OCI-LY3 (cell line): ENCODE measurements around the gene MRPL39.

Experiments
- CTCF ChIP-seq: fragments of 200-600, 300-600 bp; sonication (generic); IDR thresholded peaks from 2 replicates; pipeline ENCODE4 v1.5.1; 2014; ENCODE audit warnings: antibody characterized with exemption, low read length, low read depth
- EZH2phosphoT487 ChIP-seq: fragments of 200-600 bp; shearing (Covaris generic); IDR thresholded peaks from 2 replicates; pipeline ENCODE4 v1.6.1; 2018; ENCODE audit warnings: antibody characterized with exemption, mixed run types, low read depth

- no peak for TF ChIP-seq CTCF
- TF ChIP-seq EZH2phosphoT487, result no peak
Measured at GRCh38 chr21:25569711-25570110, 37.6 kb downstream of the MRPL39 start.
